ENCODE data around the gene OR3A2.
"Not testable (repeated sequence)": the region's sequence is repeated elsewhere in the genome, so short reads cannot be mapped to it uniquely, and the experiment has no call there.

OR3A2 gene

DNA sequence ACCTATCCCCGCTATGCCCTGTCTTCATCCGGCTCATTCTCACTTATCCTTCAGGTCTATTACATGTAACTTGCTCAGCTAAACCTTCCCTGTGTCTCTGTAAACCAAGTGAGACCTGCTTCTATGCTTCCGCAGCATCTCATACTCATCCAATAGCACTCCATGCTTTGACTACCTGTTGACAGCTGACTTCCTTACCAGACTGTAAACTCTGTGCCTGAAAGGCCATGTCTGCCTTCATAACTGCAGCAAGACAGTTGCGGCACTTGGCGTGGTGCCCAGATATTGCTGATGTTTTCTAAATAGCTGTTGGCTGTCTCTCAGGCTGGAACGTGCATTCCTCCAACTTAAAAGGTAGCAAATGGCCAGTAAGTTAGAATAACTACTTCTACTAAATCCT, 13.9 kb upstream of the OR3A2 start:
- no peak overlapping the region for H3K4me3 ChIP-seq (ENCODE audit: low read depth, low read length)
- TF ChIP-seq, protein P1, sequence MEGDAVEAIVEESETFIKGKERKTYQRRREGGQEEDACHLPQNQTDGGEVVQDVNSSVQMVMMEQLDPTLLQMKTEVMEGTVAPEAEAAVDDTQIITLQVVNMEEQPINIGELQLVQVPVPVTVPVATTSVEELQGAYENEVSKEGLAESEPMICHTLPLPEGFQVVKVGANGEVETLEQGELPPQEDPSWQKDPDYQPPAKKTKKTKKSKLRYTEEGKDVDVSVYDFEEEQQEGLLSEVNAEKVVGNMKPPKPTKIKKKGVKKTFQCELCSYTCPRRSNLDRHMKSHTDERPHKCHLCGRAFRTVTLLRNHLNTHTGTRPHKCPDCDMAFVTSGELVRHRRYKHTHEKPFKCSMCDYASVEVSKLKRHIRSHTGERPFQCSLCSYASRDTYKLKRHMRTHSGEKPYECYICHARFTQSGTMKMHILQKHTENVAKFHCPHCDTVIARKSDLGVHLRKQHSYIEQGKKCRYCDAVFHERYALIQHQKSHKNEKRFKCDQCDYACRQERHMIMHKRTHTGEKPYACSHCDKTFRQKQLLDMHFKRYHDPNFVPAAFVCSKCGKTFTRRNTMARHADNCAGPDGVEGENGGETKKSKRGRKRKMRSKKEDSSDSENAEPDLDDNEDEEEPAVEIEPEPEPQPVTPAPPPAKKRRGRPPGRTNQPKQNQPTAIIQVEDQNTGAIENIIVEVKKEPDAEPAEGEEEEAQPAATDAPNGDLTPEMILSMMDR (IDR thresholded peaks at IDR 0.05; ENCODE audit: low read depth, low read length), result no peak

- H3K4me3 ChIP-seq (ENCODE audit: low read depth, low read length), result no peak within 1 kb of the TSS
- TF ChIP-seq, protein P1 (IDR thresholded peaks at IDR 0.05; ENCODE audit: low read depth, low read length), result no peak
These were observed 12.2 kb upstream of the OR3A2 start, which contains the start of gene OR1E1 for GRCh38 chr17:3398310-3398709. TSS of gene OR1E1 (minus strand) at chr17:3398410. CDS start at chr17:3398410, 0 bp downstream.

- not testable (repeated sequence) for H3K4me3 ChIP-seq (ENCODE audit: low read depth, low read length)
These were observed 11.7 kb upstream of the OR3A2 start for GRCh38 chr17:3397801-3398200.

- TF ChIP-seq, protein P1 (IDR thresholded peaks at IDR 0.05; ENCODE audit: low read depth, low read length), result no peak
- H3K4me3 ChIP-seq (ENCODE audit: low read depth, low read length), result no peak overlapping the region
These were observed 3.7 kb upstream of the OR3A2 start for GRCh38 chr17:3389791-3390190.

DNA sequence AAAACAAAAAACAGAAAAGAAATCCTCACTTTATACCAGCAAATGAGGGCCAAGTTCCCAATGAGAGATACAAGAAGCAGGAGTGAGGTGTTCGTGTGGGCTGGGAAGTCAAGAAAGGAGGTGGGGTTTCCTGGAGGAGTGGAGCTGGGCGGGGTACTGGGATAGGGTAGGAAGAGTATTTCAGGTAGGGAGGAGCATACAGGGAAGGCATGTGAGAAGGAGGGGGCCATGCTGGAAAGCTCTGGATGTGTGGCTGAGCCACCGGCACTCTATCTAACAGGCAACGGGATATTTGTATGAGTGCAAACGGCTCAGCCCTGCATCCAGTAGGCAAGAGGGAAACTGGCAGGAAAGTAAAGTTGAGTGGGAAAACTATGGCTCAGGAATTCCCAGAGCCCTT, 4.2 kb downstream of the OR3A2 start:
- TF ChIP-seq, protein P1 (IDR thresholded peaks at IDR 0.05; ENCODE audit: low read depth, low read length), result no peak
- H3K4me3 ChIP-seq (ENCODE audit: low read depth, low read length), result no peak overlapping the region

- TF ChIP-seq, protein P1 (IDR thresholded peaks at IDR 0.05; ENCODE audit: low read depth, low read length), result no peak
- no peak overlapping the region for H3K4me3 ChIP-seq (ENCODE audit: low read depth, low read length)
These were observed 7.8 kb downstream of the OR3A2 start for GRCh38 chr17:3378321-3378720.

DNA sequence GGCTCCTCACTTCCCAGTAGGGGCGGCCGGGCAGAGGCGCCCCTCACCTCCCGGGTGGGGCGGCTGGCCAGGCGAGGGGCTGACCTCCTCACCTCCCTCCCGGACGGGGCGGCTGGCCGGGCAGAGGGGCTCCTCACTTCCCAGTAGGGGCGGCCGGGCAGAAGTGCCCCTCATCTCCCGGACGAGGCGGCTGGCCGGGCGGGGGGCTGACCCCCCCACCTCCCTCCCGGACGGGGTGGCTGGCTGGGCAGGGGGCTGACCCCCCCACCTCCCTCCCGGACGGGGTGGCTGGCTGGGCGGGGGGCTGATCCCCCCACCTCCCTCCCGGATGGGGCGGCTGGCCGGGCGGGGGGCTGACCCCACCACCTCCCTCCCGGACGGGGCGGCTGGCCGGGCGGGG, 14.9 kb downstream of the OR3A2 start:
- H3K4me3 ChIP-seq (ENCODE audit: low read depth, low read length), result not testable (repeated sequence)

- not testable (repeated sequence) for H3K4me3 ChIP-seq (ENCODE audit: low read depth, low read length)
These were observed 43.3 kb downstream of the OR3A2 start for GRCh38 chr17:3342782-3343181.

GRCh38 chr17:3335876-3336275, 50.2 kb downstream of the OR3A2 start:
- H3K4me3 ChIP-seq (ENCODE audit: low read depth, low read length), result no peak overlapping the region
- TF ChIP-seq, protein P1 (IDR thresholded peaks at IDR 0.05; ENCODE audit: low read depth, low read length), result no peak

Measured in WI38 (cell line).